NB4 (cell line): Measurements from ENCODE around the gene SMIM35.

ENCODE experiments used
- MYC ChIP-seq: IDR thresholded peaks from 2 replicates; pipeline ENCODE4 v1.6.1; 2011; ENCODE audit warnings: low read depth, low read length
- POLR2A ChIP-seq: IDR thresholded peaks from 2 replicates; pipeline ENCODE4 v1.6.1; 2011; ENCODE audit warnings: mild to moderate bottlenecking; ENCODE audit not compliant: insufficient read length; ENCODE audit errors: extremely low read depth
- TF ChIP-seq, protein P1 (sequence below): IDR thresholded peaks from one replicate; pipeline ENCODE4 v1.5.1; 2012; ENCODE audit warnings: low read depth, low read length
- TF ChIP-seq, protein P2 (sequence below): IDR thresholded peaks from 2 replicates; pipeline ENCODE4 v1.6.1; 2011; ENCODE audit warnings: low read depth, low read length

DNA sequence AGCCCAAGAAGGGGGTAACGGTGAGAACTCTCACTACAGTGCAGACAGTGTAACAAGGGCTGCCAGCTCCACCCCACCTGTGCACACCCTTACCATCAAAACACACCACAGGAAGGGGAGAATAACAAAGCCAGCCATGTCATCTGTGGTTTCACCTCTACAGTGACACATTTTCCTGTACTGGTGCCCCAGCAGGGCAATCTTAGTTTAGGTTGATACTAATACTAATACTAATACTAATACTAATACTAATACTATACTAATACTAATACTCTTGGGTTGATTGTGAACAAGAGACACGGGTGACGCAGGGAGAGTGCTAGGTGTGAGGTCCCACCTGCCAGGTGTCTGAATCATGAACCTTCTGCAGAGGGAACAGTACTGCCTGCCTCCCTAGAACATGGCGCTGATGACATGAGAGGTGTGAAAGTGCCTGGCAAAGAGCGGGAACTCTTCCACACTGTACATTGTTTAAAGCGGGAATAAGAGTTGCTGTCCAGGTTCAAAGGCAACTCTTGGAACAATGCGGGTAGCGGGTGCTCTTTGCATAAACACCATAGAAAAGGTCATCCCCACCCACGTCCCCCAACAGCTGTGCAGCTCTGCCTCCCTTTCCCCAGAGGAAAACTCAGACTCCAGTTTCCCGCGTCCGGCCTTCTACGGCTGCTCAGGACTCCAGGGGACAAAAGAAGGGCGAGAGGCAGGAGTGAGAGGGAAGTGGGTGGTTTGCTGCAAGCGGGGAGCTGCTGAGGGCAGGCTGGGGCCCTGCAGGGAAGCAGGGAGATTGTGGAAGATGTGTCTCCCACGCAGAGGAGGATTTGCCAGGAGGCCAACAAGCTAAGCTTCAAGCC, 34.9 kb downstream of the SMIM35 start:
- TF ChIP-seq, protein P1, sequence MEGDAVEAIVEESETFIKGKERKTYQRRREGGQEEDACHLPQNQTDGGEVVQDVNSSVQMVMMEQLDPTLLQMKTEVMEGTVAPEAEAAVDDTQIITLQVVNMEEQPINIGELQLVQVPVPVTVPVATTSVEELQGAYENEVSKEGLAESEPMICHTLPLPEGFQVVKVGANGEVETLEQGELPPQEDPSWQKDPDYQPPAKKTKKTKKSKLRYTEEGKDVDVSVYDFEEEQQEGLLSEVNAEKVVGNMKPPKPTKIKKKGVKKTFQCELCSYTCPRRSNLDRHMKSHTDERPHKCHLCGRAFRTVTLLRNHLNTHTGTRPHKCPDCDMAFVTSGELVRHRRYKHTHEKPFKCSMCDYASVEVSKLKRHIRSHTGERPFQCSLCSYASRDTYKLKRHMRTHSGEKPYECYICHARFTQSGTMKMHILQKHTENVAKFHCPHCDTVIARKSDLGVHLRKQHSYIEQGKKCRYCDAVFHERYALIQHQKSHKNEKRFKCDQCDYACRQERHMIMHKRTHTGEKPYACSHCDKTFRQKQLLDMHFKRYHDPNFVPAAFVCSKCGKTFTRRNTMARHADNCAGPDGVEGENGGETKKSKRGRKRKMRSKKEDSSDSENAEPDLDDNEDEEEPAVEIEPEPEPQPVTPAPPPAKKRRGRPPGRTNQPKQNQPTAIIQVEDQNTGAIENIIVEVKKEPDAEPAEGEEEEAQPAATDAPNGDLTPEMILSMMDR: no peak
- TF ChIP-seq POLR2A (no peak), MYC (no peak)
- TF ChIP-seq, protein P2, sequence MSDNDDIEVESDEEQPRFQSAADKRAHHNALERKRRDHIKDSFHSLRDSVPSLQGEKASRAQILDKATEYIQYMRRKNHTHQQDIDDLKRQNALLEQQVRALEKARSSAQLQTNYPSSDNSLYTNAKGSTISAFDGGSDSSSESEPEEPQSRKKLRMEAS: no peak
